Activated effector memory CD4-positive, alpha-beta T cell treated with anti-CD3 and anti-CD28 coated beads, Interleukin-2, amount 50 U/mL, for 16 hours (primary cell): ENCODE results near the gene UPK1B.

Experiments used
- DNase-seq: peaks from one replicate; pipeline ENCODE4 v3.0.0-alpha.2; 2020

Gene UPK1B

DNA sequence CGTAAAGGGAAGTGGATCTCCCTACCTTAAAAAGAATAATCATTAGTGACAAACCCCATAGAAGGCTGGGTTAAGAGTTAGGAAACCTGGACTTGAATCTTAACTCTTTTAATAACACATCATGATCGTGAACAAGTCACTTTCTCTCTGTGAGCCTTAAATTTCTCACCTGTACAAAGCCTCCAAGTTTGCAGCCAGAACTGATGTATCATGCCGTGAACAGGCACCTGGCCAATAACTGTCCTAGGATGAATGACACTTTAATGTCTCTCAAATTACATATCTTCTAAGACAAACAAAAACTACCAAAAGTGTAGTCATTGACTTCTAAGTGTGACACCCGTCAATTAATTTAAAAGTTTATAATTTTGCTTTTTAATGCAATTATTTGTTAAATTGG is 3.9 kb downstream of the UPK1B start:
- no peak for DNase-seq

DNA sequence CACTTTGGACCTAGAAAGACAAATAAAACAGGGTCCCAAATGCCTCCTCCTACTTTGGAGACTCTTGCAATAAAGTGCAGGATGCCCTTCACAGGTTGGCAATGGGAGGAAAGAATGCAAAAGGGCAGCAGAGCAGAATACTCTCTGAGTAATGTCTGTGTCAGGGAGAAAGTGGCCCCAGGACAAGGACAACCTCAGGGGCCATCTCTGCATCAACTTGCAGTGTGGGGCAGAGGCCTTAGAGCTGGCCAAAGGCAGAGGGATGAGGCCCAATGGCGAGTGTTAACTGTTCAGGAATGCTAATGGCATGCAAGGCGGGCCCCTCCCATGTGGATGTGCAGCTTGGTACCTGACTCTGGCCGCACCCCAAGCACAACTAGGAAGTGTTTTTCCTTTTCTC is 8.4 kb downstream of the UPK1B start:
- no peak for DNase-seq

DNA sequence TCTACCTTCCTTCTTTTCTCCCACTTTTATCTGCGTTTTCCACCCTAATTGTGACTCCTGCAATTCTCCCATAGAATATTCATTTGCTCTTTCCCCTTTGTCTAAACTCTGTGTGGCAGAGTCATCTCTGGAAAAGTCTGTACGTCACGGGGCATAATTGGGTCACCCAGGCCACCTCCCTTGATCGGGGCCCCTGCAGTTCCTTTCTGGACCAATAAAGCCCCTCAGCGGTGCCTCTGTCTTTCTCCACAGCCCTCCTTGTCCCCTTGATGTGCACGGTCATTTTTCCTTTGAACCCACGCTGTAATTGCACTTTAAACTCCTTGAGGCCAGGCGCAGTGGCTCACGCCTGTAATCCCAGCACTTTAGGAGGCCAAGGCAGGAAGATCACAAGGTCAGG is 10.7 kb downstream of the UPK1B start:
- no peak for DNase-seq

DNA sequence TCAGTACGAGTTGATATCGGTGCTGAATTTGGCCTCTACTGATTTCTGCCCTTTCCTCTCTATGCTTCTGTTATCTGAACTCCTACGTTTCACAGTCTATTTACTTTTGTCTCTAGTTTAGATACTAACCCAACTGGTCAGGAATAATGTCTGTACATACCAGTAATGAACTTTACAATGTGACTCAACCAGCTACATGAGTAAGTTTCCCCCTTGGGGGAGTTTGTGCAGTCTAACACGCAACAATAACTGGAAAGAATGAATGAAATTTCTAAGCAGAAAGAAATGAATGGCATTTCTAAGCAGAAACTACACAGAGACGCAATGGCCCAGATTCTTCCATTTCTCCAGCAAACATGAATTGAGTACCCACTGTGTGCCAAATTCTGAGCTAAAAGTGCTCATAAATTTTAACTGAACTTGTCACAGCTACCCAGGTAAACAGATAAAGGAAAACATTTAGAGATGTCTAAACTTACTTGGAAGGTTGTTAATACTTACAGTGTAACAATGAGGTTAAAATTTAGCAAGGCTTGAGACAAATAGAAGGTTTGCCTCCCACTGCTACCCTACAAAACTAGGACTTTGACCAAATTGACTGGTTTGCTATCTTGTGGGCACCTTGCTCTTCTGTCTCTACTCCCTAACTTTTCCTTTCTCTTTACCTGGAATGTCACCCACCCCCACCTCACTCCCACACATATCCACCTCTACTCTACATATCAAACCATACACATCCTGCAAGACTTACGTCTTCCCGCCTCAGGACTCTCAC is 11.6 kb downstream of the UPK1B start:
- no peak for DNase-seq

DNA sequence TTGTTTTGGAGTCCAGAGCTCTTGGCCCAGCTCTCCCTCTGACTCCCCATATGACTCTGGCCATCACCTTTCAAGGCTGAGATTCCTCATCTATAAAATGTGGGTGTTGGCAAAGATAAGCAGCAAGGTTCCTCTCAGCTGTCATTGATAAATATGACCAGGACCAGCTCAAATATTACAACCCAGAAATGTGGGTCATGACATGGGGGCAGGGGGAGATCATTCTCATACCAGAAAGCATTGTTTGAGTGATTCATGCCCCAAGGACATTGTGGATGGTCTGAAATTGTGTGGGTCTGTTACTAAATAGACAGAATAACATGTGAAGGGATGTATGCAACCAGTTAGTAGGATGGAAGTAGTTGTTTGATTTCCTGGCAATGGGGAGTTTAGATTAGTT is 13.9 kb downstream of the UPK1B start:
- DNase-seq = no peak

DNA sequence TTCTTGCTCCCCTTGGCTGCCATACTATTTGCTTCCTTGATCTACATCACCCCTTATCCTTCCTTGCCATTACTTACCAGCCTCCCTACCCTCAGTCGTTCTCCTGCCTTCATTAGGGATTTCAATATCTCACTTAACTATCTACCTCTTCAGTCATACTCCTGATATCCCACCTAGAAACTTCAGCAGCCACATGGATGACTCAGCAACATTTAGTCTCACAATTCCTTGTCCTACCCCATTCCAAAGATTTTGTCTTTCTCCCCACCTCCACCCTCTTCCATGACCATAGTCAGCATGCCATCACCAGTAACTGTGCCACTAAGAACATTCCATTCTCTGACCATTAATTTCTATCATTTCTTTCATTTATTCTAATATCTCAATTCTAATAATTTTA is 18.4 kb downstream of the UPK1B start:
- no peak for DNase-seq

DNA sequence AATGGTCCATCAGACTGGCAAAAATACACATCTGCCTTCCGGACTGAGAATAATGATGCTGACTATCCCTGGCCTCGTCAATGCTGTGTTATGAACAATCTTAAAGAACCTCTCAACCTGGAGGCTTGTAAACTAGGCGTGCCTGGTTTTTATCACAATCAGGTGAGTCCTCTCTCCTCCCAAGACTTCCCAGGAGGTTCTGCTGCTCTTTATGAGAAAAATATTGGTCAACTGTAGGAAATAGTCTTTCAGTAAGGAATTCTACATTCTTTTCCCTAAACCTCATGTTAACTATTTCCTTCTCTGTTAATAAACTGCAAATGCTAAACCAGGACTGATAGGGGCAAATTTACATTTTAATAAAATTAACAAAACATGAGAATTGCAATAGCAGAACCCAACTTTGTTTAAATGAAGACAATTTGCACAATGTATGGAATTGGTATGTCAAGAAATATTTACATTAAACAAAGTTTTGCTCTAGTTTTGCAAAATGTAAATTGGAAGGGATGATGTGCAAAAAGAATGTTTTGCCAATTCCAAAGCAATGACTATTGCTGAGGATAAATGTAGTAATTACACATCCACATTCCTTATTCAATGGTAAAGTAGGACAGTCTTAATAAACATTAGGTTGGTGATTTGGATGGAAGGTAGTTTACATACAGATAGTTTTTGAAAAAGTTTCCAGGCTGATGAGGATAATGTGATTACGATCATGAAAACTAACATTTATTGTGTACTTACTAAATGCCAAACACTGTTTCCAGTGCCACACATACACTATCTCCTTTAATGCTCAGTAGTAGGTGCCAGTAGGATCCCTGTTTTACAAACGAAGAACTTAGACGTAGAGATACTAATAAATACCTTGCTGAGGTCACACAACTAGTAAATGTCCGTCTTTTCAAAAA is 21.1 kb downstream of the UPK1B start:
- no peak for DNase-seq

DNA sequence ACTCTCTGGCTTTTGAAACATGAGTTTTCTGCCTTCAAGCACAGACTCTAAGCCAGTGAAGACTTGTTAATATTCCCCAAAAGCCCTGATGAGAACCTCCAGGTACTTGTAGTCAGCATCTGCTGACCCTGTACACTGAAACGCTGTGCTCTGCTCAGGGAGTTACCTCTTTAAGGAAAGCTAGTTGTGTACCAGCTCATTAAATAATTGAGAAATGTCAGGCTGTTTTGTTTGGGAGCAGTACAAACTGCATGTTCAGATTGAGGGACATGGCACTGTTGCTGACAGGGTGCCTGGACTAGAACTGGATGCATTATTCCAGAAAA is 21.7 kb downstream of the UPK1B start:
- DNase-seq = no peak

DNA sequence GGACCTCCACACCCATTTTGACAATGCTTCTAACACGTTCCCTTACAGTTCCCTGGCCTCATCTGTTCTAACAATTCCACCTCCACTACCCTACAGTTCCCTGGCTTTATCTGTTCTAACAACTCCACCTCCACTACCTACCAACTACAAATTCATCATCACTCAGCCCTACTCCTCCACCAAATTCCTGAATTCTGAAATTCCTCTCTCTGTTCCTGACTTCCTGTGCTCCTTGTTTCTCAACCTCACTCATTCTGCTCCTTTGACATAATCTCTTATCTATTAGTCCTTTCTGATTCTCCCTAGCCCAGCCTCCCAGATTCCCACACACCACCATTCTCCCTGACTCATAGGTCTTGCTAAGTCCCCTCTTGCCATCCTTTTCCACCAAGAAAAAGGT is 22.5 kb downstream of the UPK1B start:
- no peak for DNase-seq

DNA sequence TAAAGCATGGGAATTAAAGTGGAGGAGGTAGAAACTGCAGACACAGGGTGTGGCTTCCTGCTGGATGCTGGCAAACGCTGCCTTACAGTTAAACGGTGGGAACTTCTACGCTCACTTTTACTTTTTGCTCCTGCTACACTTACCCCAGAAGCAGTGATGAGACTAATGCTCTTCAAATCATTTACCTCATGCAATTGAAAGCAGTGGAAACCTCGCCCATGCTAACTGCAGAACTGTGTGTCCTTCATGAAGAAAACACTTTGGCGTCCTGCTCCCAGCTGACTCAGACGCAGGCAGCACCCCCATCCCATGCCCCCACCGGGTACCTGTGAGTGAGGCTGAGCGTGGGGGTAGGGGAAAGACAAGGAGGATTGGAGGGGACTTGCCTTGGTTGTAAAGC is 31.8 kb downstream of the UPK1B start:
- DNase-seq = no peak

DNA sequence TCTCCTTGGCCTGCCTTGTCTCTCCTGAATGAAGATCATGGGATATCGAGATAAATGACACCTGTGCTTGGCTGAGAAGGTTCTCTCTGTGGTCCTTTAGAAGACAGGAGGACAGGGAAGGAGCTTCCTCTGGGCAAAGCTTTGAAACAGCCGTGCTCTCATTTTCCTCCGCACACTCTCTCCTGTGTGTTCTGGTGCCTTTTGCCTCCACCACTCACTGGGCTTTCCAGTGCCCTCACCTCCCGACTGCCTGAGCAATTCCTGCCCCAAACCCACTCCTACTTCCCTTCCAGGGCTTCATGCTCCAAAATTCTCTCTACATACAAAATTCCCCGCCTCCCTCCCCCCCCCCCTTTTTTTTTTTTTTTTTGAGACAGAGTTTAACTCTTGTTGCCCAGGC is 32.3 kb downstream of the UPK1B start:
- no peak for DNase-seq

DNA sequence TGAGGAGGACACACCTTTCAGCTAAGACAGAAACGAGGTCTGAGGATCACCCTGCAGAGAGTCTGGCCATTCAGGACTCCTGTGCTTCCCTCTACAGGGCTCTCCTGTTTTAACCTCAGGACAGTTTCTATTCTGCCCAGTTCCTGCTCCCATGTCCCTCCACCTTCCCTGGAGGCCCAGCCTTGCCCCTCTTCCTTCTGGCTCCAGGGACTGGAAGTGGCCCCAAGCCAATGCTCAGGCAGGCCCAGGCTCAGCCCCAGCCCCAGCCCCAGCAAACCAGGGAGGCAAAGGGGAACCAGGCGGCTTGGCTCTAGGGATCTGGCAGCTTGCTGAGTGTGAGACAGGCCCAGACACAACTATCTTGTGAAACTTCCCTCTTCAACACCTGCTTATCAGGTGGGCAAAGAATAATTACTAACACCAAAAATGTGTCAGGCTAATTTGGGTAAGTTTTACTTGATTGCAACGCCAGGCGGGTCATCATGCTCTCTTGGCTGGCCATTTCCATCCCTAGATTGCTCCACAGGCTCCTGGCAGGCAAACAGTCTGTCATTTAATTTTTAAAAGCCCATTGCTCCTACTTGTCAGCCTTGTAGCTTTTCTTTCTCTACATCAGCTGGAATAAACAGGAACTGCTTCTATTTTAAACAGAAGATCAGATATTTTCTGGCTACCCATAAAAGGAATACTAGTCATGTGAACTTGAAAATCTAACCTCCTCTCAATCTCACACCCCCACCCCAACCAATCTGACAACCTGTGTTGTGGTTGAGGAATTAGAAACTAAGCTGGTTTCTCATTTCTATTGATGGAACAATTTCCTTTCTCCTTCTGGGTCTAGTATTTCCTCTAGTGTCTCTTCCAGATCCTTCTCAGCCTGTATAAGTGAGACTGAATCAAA is 33.5 kb downstream of the UPK1B start:
- DNase-seq = no peak

DNA sequence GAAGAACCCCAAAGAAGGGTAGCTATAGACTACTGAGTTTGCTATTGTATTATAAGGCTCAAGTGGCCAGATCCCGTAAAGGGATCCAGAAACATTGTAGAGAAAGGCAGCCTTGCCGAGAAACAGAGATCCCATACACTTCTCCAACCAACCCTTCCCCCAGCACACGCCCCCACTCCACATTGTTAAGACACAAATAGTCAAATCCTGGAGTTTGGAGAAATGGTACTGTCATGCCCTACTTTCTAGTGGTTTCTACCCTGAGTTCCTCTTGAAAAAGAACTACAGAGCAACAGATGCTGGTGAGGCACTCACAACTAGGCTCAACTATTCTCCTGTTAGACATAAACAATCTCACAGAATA is 34.1 kb downstream of the UPK1B start:
- DNase-seq = no peak

DNA sequence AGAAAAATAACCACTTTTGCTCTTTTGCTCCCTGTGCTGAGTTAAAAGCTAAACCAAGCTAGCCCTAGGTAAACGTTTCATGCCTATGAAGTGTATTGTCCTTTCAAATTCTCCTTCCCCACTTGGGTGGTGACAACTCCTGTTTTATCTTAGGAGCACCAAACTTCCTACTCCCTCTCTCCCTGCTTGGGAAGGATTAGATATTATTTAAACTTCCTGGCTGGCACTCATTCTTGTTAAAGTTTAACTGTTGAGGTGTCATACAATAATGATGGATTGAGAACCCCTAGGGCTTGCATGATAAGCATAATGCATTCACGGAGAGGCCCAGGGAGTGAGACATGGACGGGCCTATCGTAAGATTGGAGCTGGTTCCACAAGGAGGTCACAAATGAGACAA is 37.8 kb downstream of the UPK1B start:
- no peak for DNase-seq

DNA sequence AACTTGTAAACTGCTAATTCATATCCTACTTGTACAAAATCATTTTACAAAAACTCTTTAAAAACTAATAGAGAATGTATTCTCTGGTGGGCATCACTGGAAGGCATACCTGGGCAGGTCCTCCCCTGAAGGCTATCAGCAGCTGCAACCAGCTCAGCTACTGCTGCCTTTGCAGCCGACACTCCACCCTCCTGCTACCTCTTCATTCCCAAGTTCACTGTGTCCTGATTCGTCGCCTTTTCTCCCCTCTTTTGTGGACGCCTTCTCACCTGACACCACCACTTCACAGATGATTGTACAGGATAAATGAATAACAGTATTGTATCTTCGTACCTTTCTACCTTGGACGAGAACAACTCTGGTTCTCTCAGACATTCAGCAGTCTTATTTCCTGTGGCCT is 38.4 kb downstream of the UPK1B start:
- DNase-seq = no peak

DNA sequence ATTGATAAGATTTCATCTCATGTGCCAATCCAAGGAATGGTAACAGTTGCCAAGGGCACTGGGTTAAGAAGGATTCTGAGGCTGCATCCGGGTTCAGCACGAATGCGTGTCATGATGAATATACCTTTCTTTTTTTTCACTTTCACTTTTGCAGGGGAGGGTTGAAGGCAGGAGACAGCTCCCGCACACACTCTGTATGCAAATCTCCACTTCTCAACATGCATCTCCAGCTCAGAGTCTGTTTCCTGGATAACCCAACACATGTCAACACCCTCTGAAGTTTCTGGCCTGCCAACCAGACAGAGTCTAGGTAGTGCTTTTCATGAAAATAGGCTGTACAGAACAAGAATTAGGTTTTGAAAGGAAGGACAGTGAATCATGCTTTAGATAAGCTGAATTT is 45.7 kb downstream of the UPK1B start:
- no peak for DNase-seq

DNA sequence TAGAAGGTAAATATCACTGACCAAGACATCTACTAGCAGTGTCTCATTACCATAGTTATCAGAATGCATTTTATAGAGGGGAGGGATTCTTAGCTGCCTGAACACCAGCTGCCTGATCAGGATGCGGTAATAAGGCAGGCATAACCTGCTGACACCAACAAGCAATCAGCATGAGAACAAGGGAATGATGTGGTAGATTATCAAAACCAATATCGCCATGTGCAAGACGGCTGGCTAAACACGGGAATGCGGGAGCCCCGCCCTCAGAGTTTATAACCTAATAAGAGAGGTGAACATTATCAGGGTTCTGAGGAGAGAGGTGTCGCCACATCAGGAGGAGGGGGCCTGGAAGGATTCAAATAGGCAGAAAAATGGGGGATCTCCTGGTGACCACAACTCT is 46.8 kb downstream of the UPK1B start:
- DNase-seq = no peak

DNA sequence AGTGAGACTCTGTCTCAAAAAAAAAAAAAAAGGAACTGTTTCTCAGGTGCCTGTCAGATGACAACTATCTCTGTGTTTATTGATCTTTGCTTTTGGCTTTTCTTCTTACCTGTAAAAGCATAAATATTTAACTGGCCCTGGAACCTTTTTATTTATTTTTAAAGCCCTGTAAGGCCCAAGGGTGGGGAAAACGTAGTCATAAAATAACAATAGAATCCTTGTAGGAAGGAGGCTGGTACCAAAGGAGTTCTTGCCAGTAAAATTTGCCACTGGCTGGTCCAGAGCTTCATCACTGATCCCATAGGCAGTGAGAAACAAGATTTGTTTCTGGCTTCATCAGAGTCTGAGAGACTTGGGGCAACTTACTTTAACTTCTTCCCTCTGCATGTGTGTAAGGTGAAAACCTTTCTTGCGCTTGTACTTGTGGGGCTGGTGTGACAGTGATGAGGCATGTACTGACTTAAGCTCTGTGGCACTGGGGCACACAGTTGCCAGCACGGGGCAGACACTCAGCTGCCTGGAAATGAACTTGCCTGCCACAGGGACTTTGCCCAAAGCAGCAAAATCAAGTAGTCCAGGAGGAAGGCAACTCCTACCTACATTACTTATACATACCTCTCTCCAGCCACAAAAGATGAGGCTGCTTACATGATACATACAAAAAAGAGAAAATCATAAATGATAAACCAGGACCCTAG is 47.7 kb downstream of the UPK1B start:
- no peak for DNase-seq

DNA sequence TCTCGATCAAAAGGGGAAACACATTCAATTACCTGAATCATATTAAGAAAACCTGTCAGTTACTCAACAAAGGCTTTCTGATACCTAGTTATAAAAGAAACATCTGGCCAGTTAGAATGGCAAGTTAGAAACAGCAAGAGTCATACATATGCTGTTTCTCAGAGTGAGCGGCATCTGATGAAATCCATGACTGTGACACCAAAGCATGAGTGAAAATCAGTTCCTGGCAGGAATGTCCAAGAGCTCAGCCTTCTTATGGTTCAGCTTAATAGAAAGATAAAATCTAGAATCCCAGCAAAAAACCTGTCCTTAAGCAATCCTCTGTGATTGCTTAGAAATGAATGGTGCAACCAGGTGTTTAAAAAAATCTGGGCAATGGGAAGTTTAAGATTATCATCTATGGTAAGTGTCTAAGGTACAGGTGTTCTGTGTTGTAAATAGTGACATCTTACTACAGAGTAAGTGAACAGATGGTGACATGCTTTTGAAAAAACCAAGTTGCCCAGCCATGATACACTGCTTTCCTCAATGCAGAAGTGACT is 48.5 kb downstream of the UPK1B start:
- no peak for DNase-seq

DNA sequence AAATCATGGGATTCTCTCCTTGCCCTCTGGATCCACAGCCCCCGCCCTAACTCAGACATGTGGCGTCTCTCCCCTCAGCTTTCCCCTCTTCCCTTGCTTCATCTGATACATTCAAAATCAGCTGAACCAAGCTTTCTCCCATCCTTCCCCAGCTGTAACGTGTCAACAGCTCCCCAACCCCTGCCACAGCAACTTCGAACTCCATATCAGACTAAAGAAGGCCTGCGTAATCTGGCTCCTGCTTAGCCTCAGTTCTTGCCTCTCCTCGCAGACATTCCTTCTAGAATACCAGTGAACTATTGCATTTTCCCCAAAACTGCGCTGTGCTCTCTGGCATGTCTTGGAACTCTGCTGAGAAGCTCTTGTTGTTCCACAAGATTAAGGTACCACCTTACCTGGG is 49.0 kb downstream of the UPK1B start:
- no peak for DNase-seq

DNA sequence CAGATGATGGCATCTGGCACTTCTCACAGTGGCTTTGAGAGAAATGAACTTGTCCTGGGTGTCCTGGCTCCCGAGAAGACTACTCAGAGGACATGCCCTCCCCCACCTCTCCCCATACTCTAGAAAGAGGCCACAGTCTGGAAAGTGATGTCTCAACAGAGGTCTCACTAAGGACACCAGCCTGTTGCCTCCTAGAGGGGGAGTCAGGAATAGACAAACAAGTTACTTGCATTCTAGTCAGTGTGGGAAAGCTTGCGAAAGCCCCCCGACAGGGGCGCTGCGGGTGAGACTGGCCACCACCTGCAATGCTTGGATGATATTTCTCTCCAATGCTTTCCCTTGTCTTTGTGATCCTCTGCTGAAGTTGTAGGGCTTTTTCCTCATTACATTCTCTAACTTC is 50.1 kb downstream of the UPK1B start:
- no peak for DNase-seq

DNA sequence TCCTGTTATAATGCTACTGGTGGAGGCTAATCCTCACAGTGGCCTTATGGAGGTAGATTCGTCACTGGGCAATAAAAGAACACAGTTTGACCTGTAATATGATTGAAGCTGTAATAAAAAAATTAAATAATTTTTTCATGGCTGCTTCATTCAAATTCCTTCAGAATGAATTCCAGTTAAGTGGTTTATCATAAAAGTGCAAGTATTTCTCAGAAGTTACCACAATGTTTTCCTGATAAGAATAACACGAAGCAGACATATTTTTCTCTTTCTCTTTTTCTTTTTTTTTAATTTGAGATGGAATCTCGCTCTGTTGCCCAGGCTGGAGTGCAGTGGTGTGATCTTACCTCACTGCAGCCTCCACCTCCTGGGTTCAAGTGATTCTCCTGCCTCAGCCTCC is 51.7 kb downstream of the UPK1B start:
- no peak for DNase-seq
